GM18861 (cell line): Measurements from ENCODE around the gene BHLHA15.

Source experiments
- ATAC-seq: cut with Tn5 transposase; IDR thresholded peaks from one replicate; pipeline ENCODE4 v1.9.1; 2021; ENCODE audit not compliant: unreplicated experiment

Gene BHLHA15

DNA sequence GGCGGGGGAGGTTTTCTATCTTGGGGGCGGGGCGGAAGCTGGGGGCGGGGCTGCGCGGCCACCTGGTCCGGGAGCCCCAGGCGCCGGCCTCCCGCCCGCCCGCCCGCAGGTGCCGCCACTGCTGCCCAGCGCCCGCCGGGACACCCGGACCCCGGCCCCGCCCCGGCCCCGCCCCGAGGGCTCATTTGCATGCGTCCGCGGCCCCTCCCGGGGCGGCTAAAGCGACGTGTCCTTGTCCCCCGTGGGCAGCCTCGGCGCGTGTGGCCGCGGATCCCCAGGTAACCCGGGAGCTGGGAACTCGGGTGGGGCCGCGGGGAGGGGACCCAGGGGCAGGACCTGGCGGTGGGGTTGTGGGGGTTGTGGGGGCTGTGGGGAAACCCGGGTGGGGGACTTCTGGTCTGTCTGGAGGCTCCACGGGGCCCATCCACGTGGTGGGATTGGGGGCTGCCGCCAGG, at the start of gene BHLHA15:
Gene BHLHA15 (plus strand): TSS at position 219 of the 455 bp plus-strand sequence. CDS start 871 bp downstream, outside the sequence.
- ATAC-seq = no peak

DNA sequence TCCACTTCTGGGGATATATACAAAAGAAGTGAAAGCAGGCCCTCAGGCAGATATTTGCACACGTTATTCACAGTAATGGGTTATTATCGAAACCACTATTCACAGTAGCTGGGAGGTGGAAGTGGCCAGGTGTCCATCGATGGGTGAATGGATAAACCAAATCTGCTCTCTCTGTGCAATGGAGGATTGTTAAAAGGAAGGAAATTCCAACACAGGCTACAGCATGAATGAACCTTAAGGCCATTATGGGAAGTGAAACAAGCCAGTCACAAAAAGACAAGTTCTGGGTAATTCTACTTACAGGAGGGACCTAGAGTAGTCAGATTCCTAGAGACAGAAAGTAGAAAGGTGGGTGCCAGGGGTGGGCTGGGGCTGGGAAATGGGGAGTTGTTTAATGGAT, 48.5 kb upstream of the BHLHA15 start:
- no peak for ATAC-seq

DNA sequence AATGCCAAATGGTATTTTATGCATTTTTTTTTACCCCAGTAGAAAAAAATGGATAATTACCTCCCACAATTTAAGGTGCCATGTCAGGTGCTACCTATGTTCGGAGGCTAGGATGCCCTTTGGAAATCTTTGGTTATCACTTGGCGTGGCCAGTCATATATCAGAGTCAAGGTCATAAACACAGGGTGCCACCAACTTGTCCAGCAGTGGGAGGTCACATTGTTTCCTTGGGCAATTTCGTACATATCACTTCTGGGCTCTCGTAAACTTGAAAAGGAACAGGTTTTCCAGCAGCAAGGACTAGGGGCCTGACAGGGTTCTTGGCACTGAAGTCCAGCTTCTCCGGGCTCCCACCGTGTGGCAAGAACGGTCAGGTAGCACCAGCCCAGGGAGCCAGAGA, 48.0 kb upstream of the BHLHA15 start:
- no peak for ATAC-seq

DNA sequence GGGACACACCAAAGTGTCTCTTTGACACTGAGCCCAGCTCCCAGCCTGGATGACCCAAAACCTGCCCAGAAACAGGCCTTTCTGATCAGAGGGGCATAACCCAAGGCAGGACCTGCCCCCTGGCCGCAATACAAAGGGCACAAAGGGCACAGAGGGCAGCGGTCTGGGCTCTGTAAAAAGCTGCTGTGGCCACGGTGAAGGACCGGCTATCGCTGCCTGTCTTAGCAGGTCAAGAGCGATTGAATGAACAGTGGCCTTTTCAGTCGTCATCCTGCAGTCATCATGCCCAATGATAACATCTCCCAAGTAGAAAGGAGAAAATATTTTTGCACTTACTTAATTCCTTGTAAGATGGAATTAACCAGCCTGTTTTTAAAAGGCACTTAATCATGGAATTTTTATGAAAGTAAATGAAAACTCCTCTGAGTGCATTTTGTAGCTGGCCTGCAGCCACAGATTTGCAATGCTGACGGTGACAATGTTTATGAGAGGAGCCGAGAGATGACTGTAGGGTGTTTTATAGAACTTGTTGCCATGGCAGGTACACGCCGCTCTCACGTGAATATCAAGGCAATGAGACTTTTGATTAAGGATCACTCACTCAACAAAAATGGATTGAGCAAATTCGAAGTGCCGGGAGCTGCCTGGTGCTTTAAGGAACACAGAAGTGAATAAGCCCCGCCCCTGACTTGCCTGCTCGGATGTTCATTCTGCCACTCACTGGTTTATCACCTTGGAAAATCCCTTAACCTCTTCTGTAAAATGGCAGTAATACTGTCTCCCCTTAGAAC, 47.3 kb upstream of the BHLHA15 start:
- ATAC-seq = no peak

DNA sequence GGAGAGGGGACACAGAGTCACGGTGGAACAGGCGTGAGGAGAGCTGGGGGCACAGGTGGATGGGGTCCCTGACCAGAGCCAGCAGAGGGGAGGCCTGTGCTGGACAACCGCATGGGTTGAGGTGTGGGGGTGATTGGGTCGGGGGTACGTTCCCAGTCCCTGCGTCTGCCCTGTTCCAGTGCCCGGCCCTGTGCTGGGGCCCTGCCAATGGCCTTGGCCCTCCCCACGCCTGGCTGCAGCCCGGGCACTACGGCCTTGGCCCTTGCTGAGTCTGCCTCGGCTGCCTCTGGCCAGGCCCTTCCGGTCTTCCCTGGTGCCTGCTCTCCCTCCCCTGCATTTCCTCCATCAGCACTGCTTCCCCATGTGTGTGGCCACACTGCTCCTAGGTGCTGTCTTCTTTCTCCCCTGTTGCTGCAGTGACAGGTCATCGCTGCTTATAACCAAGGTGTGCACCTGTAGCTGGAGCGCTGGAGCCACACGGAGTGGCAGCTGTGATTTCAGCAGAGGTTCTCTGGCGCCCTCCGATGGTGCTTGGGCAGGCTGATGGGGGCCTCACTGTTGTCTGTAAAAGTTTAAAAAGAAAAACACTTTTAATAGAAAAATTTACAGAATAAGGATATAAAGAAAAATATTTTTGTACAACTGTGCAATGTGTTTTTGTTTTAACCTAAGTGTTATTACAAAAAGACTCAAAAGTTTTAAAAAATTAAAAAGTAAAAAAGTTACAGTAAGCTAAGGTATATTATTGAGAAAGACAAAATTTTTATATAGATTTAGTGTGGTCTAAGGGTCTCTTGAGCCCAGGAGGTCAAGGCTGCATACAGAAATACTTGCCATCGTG, 45.2 kb upstream of the BHLHA15 start:
- peak; percentile 58 for ATAC-seq

DNA sequence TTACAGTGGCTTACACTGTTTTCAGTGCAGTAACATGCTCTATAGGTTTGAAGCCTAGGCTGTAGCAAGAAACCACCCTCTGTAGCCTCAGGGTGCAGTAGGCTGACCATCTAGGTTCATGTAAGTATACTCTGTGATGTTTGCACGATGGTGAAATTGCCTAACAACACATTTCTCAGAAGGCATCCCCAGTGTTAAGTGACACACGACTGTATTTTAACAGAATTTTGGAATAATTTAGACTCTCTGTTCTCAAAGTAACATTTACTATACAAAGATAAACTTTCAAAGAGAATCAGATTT, 44.6 kb upstream of the BHLHA15 start:
- no peak for ATAC-seq

DNA sequence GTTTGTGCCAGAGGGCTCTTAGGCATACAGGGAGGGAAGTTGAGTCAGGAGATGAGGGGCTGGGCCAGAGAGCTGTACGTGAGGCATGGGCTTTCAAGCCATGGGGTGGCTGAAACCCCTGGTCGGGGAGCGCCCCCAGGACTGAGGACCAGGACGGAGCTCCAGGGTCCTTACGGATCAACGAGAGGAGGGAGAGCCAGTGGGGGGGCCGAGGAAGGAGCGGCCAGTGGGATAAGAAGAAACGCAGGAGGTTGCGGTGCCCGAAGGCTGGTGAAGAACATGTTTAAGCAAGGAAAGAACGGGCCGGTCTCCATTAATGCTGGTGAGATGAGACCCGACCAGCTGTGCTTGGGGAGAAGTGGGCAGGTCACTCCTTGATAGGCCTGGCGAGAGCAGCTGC, 43.6 kb upstream of the BHLHA15 start:
- no peak for ATAC-seq

DNA sequence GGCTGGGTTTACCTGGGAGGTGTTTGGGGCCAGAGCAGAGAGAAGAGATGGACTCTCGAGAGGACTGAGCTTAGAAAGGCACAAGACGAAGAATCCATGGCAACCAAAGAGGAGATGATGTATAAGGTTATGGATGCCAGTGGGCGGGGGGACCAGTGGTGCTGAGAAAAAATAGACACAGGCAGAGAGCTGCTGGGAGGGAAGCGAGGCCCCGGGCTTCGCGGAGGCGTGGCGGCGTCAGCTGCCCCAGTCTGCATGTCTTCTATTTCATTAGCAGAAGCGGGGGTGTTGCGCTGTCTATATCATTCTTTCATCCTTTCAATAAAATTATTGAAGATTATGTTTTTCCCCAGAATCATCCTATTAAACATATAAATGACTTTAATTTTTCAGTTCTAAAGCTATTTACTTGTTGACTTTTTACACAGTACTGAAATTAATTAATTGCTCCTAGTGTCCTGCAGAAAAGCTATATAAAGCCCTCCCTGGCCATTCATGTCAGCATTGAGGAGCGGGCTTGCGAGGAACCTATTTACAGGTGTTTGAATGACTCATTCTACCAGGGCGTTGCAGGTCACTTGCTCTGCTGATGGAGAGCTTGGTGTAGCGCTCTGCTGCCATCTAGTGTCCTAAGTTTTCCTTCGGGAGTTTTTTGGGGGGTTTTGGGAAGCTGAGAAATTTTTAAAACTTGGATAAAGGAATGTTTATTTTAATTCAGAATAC, 42.9 kb upstream of the BHLHA15 start:
- peak; percentile 62 for ATAC-seq

DNA sequence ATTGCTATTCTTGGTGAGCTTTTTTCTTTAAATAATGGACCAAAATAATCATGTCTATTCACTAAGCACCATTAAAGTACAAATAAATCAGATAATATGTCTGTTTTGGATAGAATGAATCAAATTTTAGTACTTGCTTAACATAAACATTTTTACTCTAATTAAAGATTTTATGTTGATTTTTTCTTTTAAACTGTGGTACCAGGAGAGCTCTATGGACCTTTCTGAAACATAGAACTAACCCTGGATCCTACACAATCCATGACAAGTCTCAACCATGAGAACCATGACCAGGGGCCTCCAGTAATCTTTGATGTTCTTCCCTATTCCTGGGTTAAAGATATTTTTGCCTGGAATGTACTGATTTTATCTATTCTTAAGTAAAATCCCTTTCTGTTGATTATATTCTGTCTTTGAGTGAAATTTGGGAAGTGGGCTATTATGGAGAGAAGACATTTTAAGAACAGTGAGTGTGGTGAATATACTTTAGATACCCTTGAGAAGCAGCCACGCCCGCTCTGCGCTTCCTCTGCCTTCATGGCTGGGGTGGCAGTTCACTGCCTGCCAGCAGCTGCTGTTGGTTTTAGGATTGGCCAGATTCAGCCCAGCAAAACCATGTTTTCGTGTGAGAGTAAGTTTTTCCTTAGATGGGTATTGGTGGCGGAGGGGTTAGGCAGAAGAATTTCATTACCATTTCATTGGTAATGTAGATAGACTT, 42.2 kb upstream of the BHLHA15 start:
- ATAC-seq = no peak

DNA sequence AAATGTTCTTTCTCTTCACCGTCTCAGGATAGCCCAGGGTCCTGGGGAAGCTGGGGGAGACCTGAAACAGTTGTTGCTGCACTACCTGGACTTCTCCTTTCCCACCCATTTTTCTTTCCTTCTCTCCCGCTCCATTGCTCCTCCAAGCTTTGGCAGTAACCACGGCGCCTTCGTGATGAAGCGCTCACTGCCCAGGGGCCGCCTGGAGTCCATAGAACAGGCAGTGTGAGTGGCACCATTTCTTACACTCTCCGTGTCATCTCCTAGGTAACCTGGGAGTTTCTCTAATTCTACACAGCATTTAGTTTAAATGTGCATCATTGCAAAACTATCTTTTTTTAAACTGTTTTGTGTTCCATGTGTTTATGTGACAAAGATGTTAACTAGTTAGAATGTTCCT, 40.3 kb upstream of the BHLHA15 start:
- ATAC-seq = no peak

DNA sequence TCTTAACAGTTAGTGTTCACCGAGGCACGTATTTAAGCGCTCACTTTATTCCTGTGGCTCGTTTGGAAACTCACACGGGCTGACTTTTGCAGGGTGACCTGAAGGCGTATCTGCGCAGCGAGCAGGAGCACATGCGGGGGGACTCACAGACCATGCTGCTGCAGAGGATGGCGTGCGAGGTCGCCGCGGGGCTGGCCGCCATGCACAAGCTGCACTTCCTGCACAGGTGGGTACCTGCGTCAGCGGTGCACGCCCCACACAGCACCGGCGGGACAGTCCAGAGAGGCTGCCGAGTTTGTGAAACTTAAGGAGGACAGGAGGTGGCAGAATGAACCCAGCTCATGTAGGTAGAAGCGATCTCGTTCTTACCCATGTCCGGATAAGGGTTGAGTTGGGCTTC, 39.8 kb upstream of the BHLHA15 start:
- ATAC-seq = no peak

DNA sequence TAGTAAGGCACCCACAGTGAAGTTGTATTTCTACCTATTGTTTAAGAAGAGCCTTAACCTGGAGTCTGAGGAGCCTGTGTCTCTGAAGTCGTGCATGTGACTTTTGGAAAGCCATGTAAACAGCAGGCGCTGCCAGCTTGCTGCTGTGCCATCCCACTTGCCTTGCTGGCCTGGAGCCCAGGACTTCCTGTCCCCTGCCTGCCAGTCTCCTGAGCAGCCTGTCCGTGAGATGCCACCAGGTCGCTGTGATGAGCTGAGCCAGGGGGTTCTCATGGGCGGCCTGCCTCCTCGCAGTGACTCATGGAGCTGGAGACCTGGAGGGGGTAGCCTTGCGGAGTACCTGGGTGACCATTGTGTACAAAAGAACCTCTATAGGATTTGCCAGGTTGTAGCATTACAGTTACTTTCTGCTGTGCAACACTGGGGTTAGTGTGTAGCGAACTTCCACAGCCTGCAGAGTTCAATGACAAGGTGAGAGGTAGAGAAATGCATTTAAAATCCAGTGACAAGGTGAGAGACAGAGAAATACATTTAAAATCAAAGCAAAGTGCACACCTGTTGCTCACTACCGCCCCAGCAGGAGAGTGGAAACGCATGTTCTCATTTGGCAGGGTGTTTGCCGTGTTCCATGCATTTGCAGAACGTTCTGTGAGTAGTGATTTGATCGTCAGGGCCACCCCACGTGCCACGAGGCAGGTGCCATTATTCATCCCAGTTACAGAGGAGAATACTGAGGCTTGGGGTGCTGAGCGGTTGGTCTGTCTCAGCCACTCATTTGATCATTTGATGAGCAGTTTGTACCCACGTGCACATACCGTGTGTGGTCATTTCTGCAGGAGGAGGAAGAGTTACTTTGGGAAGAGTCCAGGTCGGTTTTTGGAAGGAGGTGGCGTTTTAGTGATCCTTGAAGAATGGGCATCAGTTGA, 36.6 kb upstream of the BHLHA15 start:
- ATAC-seq = no peak

DNA sequence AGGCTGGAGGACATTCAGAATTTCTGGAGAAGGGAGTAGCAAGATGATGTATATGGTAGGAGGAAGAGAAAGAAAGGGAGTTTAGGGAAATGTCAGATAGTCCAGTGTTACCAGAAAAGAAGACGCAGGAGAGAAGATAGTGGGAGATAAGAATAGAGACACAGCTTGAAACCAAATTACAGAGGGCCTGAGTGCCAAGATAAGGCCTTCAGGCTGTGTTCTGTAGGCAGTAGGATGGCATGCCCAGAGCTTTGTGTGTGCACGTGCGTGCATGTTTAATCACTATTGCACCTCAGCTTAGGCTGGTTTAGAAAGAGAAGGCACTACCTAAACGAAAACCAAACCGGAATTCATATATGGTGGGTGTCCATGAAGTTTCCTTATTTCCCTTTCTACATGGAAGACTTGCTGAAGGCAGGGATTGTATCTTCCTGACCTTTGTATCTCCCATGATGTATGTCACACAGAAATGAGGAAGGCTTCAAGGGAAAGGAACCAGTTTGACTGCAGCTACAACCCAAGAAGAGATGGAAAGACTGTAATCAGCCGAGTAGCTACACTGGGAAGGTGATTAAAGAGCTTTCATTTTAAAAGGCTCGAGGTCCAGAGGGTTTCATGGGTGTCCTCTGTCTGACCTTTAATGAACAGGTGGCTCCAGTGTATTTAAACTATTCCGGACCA, 35.8 kb upstream of the BHLHA15 start:
- ATAC-seq = no peak

DNA sequence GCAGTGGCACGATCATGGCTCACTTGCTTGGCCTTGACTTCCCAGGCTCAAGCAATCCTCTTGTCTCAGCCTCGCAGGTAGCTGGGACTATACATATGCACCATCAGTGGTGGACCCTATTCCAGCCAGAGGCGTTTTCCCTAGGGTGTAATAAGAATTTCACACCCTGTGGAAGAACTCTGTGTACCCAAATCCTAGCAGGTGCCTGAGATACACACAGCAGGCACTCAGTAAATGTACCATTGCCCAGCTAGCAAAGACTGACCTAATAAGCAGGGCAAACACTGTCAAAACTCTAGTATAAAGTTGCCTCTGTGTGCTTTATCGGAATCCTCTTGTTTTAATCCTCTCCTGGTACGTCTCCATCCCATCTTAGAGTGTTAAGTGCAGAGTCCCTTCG, 33.7 kb upstream of the BHLHA15 start:
- ATAC-seq = no peak

DNA sequence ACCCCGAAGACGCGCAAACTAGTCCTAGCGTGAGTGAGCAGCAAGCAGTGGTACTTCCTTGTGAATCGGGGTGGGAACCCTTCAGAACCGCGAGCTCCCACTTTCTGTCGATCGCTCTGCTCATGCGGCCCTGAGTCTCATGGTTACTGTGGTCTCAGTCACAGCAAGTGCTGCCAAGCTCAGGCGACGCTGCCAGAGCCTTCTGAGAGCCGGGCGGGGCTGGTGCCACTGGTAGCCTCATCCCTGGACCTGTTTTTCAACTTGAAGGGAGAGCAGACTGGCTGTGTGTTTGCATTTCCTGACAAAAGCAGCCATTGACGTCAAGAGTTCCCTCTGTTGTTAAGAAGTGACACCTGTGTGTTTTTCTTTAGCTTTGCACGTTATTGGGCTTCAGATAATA, 32.9 kb upstream of the BHLHA15 start:
- ATAC-seq = no peak

DNA sequence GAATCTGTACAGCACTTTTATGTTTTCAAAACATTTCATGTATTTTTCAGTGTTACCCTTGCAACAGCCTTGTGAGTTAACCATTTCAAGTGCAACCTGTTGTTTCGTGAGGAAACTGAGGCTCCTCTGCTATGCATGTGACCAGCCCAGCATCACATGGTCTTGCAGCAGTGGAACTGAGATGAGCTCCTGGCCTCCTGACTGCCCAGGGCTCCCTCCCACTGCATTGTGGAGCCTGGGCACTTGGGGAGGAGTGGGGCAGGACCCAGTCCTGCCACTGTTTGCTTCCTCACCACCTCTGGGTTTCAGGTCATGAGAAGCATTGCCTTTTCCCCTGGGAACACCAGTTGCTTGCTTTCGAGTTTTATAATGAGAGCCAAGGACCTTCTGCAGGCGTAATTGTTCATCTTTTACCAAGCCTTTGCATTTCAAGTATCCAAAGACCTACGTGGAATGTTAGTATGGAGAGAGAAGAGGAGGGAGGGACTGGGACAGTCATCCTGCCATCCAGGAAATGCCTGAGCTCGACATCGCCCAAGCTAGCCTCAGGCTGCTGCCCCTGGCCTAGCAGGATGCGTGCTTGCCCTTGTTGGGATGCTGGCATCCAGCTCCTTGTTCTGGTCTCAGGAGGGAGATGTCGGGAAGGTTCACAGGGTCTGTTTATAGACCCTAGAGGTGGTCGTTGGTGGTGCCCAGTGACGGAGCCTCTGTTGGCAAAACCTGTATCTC, 32.3 kb upstream of the BHLHA15 start:
- ATAC-seq = no peak

DNA sequence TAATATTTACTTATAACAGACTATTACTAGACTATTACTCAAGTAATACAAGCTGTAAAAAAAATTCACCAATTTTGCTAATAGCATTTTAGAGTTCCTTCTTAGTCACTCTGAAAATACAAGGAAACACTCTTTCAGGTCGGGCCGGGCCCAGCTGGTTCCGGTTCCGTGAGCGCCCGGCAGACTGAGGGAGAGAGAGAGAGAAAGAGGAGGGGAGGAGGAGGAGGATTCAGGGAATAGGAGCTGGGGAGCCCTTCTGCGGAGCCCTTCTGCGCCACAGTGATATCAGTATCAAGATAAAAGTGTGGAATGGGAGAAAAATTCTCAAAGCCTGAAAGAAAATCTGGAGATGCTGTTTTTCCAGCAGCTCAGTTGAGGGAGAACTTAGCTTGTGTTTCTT, 30.5 kb upstream of the BHLHA15 start:
- ATAC-seq = no peak

DNA sequence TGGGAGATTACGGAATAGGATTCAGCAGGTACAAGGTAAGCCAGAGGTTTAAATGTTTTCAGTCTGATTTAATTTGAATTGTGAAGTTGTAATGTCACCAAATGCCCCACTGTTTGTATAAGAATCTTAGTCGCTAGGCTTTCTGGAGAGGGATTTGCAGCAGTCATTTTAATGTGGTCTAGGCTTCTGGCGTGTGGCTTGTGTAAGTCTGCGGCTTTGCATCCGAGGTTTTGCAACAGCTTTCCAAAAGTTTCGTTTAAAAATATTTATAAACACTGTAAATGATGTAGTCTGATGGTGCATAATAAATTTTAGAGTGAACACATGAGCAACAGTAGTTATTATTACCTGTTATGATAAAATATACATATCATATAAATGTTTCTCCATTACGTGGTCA, 26.1 kb upstream of the BHLHA15 start:
- no peak for ATAC-seq
